Body of pancreas (tissue), 4 donors: ENCODE measurements around the gene ZFP42.

Experiments used
- CTCF ChIP-seq, 7 experiments: fragments of 450-650 bp in 4 of 7; fragments of 200-600 bp in 3 of 7; sonication (generic) in 3 of 7; IDR thresholded peaks; one replicate each; pipeline ENCODE4 v1.5.1; 2016 to 2019; ENCODE audit warnings: antibody characterized with exemption in 7 of 7
- POLR2A ChIP-seq, 3 donors: fragments of 450-650 bp; IDR thresholded peaks; one replicate each; pipeline ENCODE4 v1.6.1; 2016; ENCODE audit warnings: antibody characterized with exemption in 3 of 3, mild to moderate bottlenecking in 2 of 3

- TF ChIP-seq CTCF (IDR thresholded peaks at IDR 0.05): no peak
- no peak for TF ChIP-seq POLR2A (IDR thresholded peaks at IDR 0.05)
These were observed 34.4 kb upstream of the ZFP42 start for GRCh38 chr4:187961171-187961570.
